ENCODE data around the gene PLEKHA6.

PLEKHA6 gene

DNA sequence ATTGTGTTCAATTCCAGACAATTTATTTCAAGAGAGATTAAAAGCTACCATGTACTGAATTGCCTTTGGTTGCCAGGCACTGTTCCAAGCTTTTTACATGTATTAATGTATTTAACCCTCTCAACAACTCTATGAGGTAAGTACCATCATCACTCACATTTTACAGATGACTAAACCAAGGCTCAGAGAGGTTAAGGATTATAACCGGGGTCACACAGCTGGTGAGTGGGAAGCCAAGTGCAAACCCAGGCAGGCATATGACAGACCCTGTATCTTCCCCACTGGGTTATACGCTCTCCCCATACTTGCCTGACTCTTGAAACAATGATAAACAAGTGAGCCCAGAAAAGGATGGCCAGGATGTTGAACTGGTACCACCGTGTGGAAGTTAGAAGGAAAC lies 16.5 kb downstream of the PLEKHA6 start:
- Histone ChIP-seq H3K27ac (ENCODE audit: low read depth, low read length) (no peak overlapping the region), H3K4me3 (ENCODE audit: low read depth, low read length) (no peak overlapping the region), H3K36me3 (ENCODE audit: control insufficient read depth, insufficient read depth, low read length) (no peaks in the 10 kb centered on the region), H3K9ac (ENCODE audit: low read depth, low read length) (no peak overlapping the region), H3K9me3 (ENCODE audit: control insufficient read depth, insufficient read depth, low read length) (no peaks in the 10 kb centered on the region), H3K4me1 (ENCODE audit: control insufficient read depth, insufficient read depth, low read length) (peaks cover 29% of the 10 kb centered on the region), H3K27me3 (ENCODE audit: control insufficient read depth, insufficient read depth, low read length) (no peaks in the 10 kb centered on the region)

DNA sequence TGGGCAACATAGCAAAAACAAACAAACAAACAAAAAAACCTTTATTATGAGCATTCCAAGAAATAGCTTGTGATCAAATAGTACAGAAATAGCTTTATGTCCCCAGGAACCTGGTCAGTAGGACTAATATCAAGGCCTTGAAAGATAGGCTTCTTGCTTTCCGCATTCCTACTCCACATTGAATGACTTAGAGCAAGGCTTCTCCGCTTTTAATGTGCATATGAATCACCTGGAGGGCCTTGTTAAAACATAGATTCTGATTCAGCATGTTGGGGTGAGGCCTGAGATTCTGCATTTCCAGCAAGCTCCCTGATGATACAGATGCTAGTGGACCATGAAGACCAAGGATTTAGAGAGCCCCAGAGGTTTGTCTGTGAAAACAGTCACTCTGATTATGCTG lies 17.4 kb downstream of the PLEKHA6 start:
- peaks cover 39% of the 10 kb centered on the region for H3K4me1 ChIP-seq (ENCODE audit: control insufficient read depth, insufficient read depth, low read length)
- H3K27ac ChIP-seq (ENCODE audit: low read depth, low read length): no peak overlapping the region
- H3K9ac ChIP-seq (ENCODE audit: low read depth, low read length): no peak overlapping the region

DNA sequence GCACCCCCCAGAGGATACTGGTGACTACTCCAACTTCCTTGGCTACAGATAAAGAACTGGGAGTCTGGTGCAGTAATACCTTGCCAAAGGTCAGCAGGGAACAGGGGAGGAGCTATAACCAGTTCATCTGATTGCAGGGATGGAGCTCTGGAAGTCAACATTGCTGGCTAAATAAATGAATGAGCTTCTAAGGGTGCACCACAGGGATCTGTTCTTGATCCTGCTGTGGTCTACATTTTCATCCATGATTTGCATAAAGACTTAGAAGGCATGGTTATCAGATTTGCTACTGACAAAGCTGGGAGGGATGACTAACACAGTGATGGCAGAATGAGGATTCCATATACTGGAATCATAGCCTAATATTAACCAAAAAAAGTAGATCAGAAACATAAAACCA lies 18.3 kb downstream of the PLEKHA6 start:
- no peak overlapping the region for H3K27ac ChIP-seq (ENCODE audit: low read depth, low read length)
- H3K9ac ChIP-seq (ENCODE audit: low read depth, low read length): no peak overlapping the region
- H3K9me3 ChIP-seq (ENCODE audit: control insufficient read depth, insufficient read depth, low read length): no peaks in the 10 kb centered on the region
- no peak overlapping the region for H3K4me3 ChIP-seq (ENCODE audit: low read depth, low read length)
- H3K27me3 ChIP-seq (ENCODE audit: control insufficient read depth, insufficient read depth, low read length): no peaks in the 10 kb centered on the region
- H3K4me1 ChIP-seq (ENCODE audit: control insufficient read depth, insufficient read depth, low read length): peaks cover 48% of the 10 kb centered on the region
- no peaks in the 10 kb centered on the region for H3K36me3 ChIP-seq (ENCODE audit: control insufficient read depth, insufficient read depth, low read length)

More for the DNA sequence above, 17.4 kb downstream of the PLEKHA6 start:
- Histone ChIP-seq H3K27me3 (ENCODE audit: control insufficient read depth, insufficient read depth, low read length) (no peaks in the 10 kb centered on the region), H3K4me3 (ENCODE audit: low read depth, low read length) (0 out of 2 replicates have a peak overlapping the region, but pooled peaks have one; percentile 14), H3K36me3 (ENCODE audit: control insufficient read depth, insufficient read depth, low read length) (no peaks in the 10 kb centered on the region), H3K9me3 (ENCODE audit: control insufficient read depth, insufficient read depth, low read length) (no peaks in the 10 kb centered on the region)

GRCh38 chr1:204340081-204340889 lies 19.4 kb downstream of the PLEKHA6 start:
- H3K9ac ChIP-seq (ENCODE audit: low read depth, low read length): no peak overlapping the region
- H3K27ac ChIP-seq (ENCODE audit: low read depth, low read length): no peak overlapping the region
- no peak overlapping the region for H3K4me3 ChIP-seq (ENCODE audit: low read depth, low read length)
- H3K36me3 ChIP-seq (ENCODE audit: control insufficient read depth, insufficient read depth, low read length): no peaks in the 10 kb centered on the region
- H3K4me1 ChIP-seq (ENCODE audit: control insufficient read depth, insufficient read depth, low read length): peaks cover 59% of the 10 kb centered on the region
- no peaks in the 10 kb centered on the region for H3K27me3 ChIP-seq (ENCODE audit: control insufficient read depth, insufficient read depth, low read length)
- H3K9me3 ChIP-seq (ENCODE audit: control insufficient read depth, insufficient read depth, low read length): no peaks in the 10 kb centered on the region

DNA sequence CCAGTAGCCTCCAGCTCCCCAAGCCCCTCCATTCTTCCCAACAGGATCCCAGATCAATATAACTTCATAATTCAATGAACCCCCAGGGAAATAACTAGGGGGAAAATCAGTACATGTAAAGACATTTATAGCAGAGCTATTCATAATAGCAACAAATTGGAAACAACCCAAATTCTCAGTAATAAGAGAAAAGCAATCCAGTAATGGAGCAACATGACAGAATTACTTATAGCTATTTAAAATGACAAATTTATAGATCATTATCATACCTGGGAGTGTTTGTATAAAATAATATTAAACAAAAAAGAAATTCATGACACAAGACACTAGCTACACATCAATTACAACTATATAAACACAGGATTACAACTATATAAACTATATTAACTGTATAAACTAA lies 20.2 kb downstream of the PLEKHA6 start:
- no peak overlapping the region for H3K4me3 ChIP-seq (ENCODE audit: low read depth, low read length)
- H3K9me3 ChIP-seq (ENCODE audit: control insufficient read depth, insufficient read depth, low read length): no peaks in the 10 kb centered on the region
- H3K9ac ChIP-seq (ENCODE audit: low read depth, low read length): no peak overlapping the region
- no peaks in the 10 kb centered on the region for H3K36me3 ChIP-seq (ENCODE audit: control insufficient read depth, insufficient read depth, low read length)
- H3K27me3 ChIP-seq (ENCODE audit: control insufficient read depth, insufficient read depth, low read length): no peaks in the 10 kb centered on the region
- peaks cover 62% of the 10 kb centered on the region for H3K4me1 ChIP-seq (ENCODE audit: control insufficient read depth, insufficient read depth, low read length)
- no peak overlapping the region for H3K27ac ChIP-seq (ENCODE audit: low read depth, low read length)

- Histone ChIP-seq H3K9me3 (ENCODE audit: control insufficient read depth, insufficient read depth, low read length) (no peaks in the 10 kb centered on the region), H3K36me3 (ENCODE audit: control insufficient read depth, insufficient read depth, low read length) (no peaks in the 10 kb centered on the region), H3K27me3 (ENCODE audit: control insufficient read depth, insufficient read depth, low read length) (no peaks in the 10 kb centered on the region), H3K4me3 (ENCODE audit: low read depth, low read length) (no peak overlapping the region), H3K27ac (ENCODE audit: low read depth, low read length) (no peak overlapping the region), H3K9ac (ENCODE audit: low read depth, low read length) (no peak overlapping the region), H3K4me1 (ENCODE audit: control insufficient read depth, insufficient read depth, low read length) (peaks cover 62% of the 10 kb centered on the region)
These were observed 20.7 kb downstream of the PLEKHA6 start for GRCh38 chr1:204338997-204339396.

- no peaks in the 10 kb centered on the region for H3K27me3 ChIP-seq (ENCODE audit: control insufficient read depth, insufficient read depth, low read length)
- no peak overlapping the region for H3K27ac ChIP-seq (ENCODE audit: low read depth, low read length)
- no peak overlapping the region for H3K4me3 ChIP-seq (ENCODE audit: low read depth, low read length)
- H3K4me1 ChIP-seq (ENCODE audit: control insufficient read depth, insufficient read depth, low read length): peaks cover 60% of the 10 kb centered on the region
- no peaks in the 10 kb centered on the region for H3K9me3 ChIP-seq (ENCODE audit: control insufficient read depth, insufficient read depth, low read length)
- no peak overlapping the region for H3K9ac ChIP-seq (ENCODE audit: low read depth, low read length)
- no peaks in the 10 kb centered on the region for H3K36me3 ChIP-seq (ENCODE audit: control insufficient read depth, insufficient read depth, low read length)
These were observed 21.4 kb downstream of the PLEKHA6 start for GRCh38 chr1:204338360-204338759.

DNA sequence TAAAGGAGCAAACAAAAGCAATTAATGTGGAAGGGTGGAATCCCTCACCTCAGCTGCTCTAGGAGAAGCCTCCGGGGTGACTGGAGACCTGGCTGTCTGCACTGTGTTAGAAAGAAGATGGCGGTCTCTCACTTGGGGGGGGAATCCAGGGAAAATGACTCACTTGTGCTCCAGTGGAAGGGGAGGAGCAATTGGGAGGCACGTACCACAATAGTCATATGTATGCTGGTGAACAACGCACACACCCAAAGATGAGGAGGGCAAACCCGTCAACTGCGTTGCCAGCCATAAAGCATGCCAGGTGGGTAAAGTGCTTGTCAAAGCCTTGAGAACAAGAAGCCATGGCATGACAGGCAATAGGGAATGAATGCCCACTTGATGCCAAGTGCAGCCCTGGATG lies 22.1 kb downstream of the PLEKHA6 start:
- Histone ChIP-seq H3K9ac (ENCODE audit: low read depth, low read length) (no peak overlapping the region), H3K9me3 (ENCODE audit: control insufficient read depth, insufficient read depth, low read length) (no peaks in the 10 kb centered on the region), H3K27me3 (ENCODE audit: control insufficient read depth, insufficient read depth, low read length) (no peaks in the 10 kb centered on the region), H3K36me3 (ENCODE audit: control insufficient read depth, insufficient read depth, low read length) (no peaks in the 10 kb centered on the region), H3K4me1 (ENCODE audit: control insufficient read depth, insufficient read depth, low read length) (peaks cover 52% of the 10 kb centered on the region), H3K27ac (ENCODE audit: low read depth, low read length) (peak overlapping the region; percentile 84), H3K4me3 (ENCODE audit: low read depth, low read length) (no peak overlapping the region)

DNA sequence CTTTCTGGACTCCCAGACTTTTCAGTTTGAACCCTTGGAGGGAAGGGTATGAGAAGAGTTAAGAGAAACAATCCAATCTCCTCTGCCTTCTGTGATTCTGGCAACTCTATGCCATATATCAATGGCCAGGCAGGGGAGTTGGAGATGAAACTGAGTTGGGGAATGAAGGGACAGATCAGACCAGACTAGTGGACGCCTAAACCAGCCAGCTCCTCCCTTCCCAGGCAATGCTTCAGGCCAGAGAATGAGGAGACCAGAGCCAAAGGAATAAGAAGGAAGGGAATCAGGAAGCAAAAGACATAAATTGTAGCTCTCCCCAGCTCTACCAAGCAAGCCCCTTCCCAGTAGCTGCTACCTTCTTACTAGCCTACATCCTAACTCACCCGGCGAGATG lies 22.7 kb downstream of the PLEKHA6 start:
- no peak overlapping the region; the same call in 1 of the 2 replicates for H3K9ac ChIP-seq (ENCODE audit: low read depth, low read length)
- H3K27ac ChIP-seq (ENCODE audit: low read depth, low read length): peak overlapping the region; percentile 84
- no peaks in the 10 kb centered on the region for H3K36me3 ChIP-seq (ENCODE audit: control insufficient read depth, insufficient read depth, low read length)
- no peaks in the 10 kb centered on the region for H3K9me3 ChIP-seq (ENCODE audit: control insufficient read depth, insufficient read depth, low read length)
- no peaks in the 10 kb centered on the region for H3K27me3 ChIP-seq (ENCODE audit: control insufficient read depth, insufficient read depth, low read length)
- H3K4me1 ChIP-seq (ENCODE audit: control insufficient read depth, insufficient read depth, low read length): peaks cover 47% of the 10 kb centered on the region
- H3K4me3 ChIP-seq (ENCODE audit: low read depth, low read length): no peak overlapping the region

DNA sequence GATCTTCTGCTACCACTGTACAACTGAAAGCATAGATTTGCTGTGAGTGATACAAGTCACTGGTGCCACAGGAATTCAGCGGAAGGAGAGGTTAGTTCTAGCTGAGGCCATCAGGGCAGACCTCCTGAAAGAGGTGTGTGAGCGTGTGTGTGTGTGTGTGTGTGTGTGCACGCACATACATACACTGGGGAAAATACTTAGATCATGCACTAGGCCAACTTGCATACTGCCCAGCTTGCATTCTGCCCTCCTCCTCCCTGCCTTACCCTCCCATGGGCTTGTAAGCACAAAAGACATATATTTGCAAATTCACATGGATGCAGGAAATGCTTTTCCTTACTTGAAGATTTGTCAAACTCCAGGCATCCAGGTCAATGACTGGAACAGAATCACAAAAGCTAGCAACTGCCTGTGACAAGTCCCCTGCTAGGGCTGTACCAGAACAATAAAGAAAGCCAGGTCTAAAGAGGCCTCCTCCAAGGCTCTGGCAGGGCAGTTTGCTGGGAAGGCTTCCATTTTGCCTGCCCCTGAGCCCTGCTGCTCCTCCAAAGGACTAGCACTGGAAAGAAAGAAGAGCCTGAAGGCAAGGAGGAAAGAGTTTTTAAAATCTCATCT lies 23.2 kb downstream of the PLEKHA6 start:
- Histone ChIP-seq H3K27ac (ENCODE audit: low read depth, low read length) (peak overlapping the region; percentile 84), H3K4me1 (ENCODE audit: control insufficient read depth, insufficient read depth, low read length) (peaks cover 44% of the 10 kb centered on the region), H3K36me3 (ENCODE audit: control insufficient read depth, insufficient read depth, low read length) (no peaks in the 10 kb centered on the region), H3K9me3 (ENCODE audit: control insufficient read depth, insufficient read depth, low read length) (no peaks in the 10 kb centered on the region), H3K4me3 (ENCODE audit: low read depth, low read length) (no peak overlapping the region), H3K9ac (ENCODE audit: low read depth, low read length) (no peak overlapping the region), H3K27me3 (ENCODE audit: control insufficient read depth, insufficient read depth, low read length) (no peaks in the 10 kb centered on the region)

- Histone ChIP-seq H3K9me3 (ENCODE audit: control insufficient read depth, insufficient read depth, low read length) (no peaks in the 10 kb centered on the region), H3K4me1 (ENCODE audit: control insufficient read depth, insufficient read depth, low read length) (peaks cover 42% of the 10 kb centered on the region), H3K36me3 (ENCODE audit: control insufficient read depth, insufficient read depth, low read length) (no peaks in the 10 kb centered on the region), H3K9ac (ENCODE audit: low read depth, low read length) (no peak overlapping the region), H3K27me3 (ENCODE audit: control insufficient read depth, insufficient read depth, low read length) (no peaks in the 10 kb centered on the region), H3K4me3 (ENCODE audit: low read depth, low read length) (no peak overlapping the region), H3K27ac (ENCODE audit: low read depth, low read length) (peak overlapping the region; percentile 31)
These were observed 24.2 kb downstream of the PLEKHA6 start for GRCh38 chr1:204335533-204335932.
